GM19035 (cell line): ENCODE data around the gene NAPB.
A peak's percentile ranks its signal among the peaks of the same experiment; 100 is the strongest.

Source experiments
- ATAC-seq: cut with Tn5 transposase; IDR thresholded peaks from one replicate; pipeline ENCODE4 v1.9.1; 2021; ENCODE audit not compliant: unreplicated experiment

NAPB gene

DNA sequence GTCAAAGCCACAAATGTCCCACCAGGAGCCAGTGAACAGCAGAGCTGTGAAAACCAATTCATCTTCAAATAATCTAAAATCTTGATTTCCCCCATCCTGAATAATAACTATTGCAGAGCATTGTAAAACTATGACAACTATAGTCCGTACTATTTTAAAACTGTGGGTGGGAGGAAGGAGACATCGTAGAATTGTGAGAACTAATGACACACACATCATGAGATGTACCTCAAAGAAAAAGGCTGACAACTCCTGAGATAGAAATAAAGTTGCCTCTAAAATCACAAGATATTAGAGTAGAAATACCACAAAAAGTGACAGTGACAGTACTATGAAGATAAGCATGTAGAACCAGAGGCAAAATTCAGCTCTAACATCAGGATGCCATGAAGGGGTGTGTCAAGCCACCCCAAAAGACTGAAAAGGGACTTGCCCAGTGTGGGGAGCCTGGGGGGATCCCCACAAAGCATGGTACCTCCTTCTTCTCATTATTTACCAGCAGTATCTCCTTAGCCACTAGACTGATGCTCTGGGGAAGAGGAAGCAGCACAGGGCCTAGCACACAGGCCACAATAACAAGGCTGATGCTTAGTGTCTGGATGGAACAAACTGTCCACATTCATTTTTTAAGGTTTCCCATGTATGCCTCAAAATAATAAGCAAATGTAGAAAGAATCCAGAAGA is 13.4 kb downstream of the NAPB start:
- ATAC-seq, result peak; percentile 88

DNA sequence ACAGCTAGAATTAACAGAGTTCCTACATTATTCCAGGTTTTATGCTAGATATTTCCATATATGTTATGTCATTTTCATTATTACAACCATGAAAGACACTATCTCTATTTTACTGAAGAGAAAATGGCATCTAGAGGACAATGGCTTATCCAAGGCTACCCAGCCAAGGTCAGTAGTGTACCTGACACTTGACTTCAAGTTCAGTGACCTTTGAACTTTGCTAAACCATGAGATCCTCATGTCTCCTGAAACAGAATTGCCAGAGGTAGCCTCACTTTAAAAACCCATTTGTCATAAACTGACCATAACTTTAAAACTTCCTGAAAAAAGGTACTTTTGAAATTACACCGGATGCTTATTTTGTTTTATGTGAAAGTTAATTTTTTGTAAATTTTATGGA is 14.4 kb downstream of the NAPB start:
- no peak for ATAC-seq

DNA sequence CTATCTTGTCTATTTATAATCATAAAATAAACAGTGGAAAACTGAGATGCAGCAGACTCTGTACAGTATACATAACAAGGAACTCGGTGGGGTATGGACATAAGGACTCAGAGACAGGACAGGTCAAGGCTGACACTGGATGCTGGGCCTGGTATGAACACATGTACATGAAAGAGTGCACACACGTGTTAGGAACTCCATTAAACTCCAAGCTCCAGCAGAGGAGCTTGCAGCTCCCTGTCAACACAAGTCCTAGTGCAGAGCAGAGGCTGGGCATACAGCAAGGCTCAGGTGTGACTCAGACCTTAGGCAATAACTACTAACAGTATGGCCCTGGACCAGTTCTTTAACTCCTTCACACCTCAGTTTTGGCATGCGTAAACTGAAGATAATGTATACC is 17.1 kb downstream of the NAPB start:
- ATAC-seq, result no peak

DNA sequence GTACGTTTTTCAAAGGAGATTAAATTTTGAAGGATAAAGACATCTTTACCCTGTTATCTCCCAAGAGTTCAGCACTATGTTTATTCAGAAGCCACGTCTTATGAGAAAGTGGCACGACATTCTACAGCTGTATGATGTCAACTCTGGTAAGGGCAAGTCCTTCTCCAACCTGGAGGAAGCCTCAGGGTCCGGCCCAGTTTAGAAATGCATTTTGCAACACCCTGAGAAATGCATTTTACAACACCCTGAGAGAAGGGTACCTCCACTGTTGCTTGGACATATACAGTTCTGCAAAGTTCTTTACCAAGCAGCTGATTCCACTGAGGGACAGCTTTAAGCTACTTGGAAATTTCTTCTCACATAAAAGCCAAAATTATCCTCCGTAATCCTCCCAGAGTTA is 17.5 kb downstream of the NAPB start:
- ATAC-seq, result no peak

DNA sequence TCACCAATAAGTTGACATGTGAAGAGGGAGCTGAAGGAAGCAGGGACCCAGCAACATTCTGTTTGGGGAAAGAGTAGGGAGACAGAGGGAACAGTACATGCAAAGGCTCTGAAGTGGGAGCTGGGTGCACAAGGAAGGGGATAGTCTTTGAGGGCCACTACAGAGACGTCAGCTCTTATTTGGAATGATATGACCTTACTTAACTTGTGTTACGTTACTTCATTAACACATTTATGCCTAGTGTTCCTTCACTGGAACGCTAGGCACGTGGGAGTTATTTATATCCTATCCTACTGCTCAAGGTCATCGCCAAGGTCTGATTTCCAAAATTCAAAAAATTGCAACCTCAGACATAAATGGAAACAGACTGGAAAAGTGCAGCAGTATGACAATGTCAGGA is 20.2 kb downstream of the NAPB start:
- ATAC-seq, result no peak

DNA sequence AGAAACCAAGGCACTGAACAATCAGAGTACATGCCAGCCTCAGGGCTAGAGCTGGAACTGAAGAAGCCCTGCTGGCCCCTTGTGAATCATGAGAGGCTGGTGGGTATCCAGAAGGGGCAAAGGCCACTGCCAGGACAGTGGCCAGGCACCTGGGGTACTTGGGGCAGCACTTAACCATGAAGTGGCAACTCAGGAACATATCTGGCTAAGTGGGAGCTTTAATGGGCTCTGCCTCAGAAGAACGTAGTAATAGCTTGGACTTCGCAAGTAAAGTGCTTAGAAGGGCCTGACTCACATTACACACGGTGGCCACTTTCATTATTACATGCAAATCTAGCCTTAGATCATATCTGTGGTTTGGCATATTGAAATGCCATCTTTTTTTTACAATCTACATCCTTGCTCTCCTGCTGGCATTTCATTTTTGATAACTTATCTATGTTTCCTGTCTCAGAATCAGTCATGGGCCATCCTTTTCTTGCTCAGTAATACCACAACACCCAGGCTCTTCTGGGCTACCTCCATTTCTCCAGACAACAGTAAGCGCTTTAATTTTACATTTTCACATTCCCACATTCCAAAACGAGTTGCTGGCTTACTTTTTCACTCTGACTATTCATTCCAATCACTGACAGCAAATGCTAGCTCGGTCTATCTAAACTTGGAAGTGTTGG is 21.6 kb downstream of the NAPB start:
- ATAC-seq, result peak; percentile 68

DNA sequence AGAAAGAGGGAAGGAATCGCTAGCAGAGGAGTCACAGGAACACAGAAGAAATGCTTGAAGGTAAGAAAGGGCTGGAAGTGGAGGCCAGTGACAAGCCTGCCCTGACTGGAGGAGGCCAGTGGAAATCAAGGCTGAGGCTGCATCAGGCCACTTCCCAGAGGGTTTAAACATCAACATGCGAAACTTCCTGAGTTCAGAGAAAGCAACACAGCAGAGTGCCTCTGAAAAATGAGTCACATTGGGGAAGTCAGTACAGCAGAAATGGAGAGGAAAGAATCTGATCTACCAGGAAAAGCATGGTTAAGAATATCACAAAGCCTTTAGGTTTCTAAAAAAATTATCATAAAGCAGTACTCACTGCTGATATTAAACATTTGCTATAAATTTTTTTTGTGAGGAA is 23.3 kb downstream of the NAPB start:
- no peak for ATAC-seq

DNA sequence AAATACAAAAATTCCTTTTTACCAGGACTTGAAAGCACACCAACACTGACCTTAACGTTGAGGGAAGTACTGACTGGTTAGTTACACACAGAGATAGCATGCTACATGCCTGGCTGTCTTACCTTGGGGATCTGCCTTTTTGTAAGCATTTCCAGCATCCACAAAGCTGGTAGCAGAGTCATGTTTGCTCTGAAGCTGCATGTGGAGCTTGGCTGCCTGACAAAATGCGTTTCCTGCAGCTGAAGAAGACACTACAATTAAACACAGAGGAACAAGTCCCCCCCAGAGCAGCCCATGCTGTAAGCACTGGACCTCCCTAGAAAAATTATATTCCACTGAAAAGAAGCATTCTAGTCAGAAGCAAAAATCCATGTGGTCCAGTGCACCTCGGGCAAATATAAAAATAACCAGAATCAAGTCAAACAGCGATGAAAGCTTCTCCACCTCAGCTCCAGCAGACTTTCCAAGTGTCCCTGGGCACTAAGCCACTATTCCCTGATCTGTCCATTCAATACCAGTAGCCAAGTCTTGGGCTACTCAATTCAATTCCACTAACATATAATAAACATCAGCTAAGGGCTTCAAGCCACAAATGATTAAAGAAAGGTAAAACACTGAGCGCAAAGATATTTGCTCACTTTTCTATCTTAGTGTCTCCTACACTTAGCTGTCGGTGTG is 24.2 kb downstream of the NAPB start:
- no peak for ATAC-seq

DNA sequence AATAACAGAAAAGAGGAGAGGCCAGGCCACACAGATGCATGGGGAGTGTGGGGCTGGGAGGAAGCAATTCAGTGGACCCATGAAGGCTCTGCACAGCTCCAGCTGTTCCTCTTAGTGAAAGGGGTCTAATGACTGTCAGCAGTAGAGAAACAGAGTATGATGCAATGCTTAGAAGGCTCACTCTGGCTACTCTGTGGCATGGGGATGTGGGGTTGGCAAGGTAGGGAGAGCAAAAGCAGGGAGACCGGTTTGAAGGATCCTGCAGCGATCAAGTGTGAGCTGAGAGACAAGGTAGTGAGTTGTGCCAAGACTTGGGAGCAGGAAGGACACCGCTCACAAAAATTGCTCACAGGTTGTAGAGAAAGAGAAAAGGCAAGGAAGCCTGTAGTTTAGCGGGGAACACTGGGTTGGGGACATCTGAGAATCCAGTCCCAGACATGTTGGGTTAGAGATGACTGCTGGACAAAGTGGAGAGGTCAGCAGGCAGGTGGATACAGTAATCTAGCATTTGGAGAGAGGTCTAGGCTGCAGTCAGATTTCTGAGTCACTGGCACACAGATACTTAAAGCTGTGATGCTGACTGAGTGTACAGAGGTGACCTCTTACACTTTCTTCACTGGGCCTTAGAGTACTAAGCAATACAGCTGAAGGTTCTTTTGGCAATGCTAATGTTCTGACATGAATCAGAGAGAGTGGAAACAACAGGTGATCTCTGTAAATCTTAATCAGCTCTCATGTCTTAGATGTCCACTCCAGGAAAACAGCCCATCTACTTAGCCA is 27.1 kb downstream of the NAPB start:
- no peak for ATAC-seq

DNA sequence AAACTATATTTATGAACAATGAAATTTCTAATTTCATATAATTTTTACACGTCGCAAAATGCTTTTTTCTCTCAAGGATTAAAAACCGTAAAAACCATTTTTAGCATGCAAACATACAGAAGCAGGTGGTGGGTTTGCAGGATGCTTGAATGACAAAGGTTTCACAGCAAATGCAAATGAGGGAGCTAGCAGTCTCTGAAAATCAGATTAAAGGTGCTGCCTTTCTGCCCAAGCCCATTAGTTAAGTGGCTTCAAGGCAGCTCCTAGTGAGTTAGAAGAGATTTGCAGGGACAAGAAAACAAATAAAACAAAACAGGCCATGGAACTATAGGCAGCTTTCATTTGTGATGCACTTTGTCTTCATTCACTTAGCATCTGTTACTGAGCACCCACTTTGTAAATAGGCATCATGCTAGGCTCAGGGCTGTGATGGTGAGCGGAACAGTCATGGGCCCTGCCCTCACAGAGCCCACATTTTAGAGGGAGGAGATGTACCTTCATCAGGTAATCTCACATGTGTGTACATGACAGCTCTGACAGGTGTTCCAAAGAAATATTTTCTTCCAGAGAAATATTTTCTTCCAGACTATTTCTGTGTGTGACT is 29.5 kb downstream of the NAPB start:
- no peak for ATAC-seq

DNA sequence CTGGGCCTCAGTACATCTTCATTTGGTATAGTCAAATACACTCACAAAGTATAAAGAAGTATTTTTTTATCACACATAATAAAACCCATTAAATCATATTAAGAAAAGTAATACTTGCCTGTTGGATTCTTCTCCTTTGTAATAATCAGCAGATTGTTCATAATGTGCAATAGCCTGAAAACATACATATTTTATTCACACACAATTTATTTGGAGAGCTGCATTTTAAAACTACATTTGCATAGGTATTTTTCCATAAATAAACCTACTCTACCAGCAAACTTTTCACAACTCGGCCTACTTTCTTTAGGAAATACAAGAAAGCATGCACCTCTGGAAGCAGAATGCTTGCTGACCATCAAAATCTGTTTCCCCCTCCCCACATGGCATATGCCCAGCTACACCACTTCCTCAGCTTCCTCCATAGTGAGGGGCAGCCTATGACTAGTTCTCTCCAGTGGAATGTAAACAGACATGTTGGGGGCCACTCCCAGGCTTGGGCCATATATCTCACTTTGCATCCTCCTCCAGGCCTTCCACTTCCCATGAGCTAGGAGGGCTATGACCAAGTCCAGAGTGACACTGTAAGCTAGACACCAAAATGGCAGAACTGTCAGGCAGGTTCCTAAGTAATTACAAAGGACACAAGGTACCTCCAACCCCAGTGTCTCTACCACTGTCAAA is 31.1 kb downstream of the NAPB start:
- no peak for ATAC-seq

DNA sequence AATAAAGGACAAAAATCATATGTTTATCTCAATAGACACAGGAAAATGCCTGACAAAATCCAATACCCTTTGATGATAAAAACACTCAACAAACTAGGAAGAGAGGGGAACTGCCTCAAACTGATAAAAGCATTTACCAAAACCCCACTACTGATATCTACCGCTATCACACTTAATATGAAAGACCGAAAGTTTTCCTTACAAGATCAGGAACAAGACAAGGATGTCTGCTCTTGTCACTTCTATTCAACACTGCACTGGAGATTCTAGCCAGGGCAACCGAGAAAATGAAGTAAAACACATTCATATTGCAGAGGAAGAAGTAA is 34.2 kb downstream of the NAPB start:
- ATAC-seq, result no peak

DNA sequence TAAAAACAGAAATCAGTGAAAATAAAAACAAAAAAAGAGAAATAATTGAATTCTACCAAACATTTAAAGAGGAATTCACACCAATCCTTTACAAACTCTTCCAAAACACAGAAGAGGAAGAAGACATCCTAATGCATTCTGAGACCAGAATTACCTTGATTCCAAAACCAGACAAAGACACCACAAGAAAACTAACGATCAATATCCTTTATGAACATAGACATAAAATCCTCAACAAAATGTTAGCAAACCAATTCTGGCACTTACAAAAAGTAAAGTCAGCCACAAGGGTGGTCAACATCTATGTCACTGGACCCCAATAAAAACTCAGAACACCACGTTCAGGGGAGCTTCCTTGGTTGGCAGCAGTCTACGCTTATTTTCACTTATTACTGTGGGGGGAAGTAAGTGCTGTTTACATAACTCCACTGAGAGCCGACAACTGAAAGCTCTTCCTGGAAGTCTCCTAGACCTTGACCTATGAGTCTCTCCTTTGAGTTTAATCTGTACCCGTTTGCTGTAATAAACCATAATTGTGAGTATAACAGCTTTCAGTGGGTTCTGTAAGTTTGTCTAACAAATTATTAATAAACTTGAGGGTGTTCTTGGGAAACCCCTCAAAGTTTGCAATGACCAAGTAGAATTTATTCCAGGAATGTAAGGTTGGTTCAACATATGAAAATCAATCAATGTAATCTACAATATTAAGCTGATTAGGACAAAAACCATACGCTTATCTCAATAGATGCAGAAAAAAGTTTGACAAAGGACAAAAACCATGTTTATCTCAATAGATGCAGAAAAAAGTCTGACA is 34.8 kb downstream of the NAPB start:
- ATAC-seq, result no peak

DNA sequence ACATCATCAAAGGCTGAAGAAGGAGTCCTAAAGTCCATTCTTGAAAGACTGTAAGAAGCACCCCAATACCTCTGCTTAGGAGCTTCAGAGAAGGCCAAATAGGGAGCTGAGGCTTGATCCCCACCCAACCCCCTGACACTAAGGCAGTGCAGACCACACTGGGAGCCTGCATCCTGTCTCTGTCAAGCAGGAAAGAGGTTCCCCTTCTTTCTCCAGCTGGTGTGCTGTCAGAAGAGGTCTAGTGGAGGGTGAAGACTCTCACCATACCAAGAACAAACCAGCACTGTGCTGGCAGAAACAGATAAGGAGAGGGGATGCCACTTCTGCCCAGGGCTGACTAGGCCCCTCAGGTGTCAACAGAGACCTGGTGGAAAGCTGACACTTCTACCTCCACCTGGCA is 39.4 kb downstream of the NAPB start:
- ATAC-seq, result no peak

DNA sequence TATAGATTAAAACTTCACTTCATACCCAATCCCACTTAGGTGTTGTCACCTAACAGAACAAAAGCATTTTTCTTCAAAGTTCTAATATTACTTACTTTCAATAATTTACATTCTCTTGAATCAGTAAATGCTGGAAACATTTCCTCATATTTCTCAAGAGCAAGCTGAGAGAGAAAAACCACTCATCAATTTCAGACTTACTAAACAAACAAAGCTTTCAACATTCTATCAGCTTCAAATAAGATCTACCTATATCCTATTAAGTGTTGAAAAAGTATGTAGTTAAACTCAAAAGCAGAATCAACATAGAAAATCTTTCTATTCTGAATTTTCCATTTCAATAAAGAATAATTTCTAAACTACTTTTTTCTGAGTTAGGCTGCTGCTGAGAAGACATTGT is 41.5 kb downstream of the NAPB start:
- no peak for ATAC-seq

DNA sequence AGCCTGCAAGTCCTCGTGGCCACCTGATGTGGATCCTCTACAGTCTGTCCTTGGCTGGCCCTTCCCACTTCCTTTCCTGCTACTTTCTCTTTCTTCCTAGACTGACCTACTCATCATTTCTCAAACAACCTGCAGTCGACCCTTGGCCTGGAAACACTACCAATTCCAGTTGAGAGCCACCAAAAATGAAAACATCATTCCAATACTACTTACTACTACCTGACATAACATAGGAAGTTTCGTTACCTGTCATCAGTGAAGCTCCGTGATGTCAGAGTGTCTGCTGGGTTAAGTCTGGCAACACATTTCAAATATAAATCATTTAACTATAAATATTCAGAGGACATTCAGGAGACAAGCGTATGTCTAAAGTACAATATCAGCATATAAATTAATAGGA is 45.5 kb downstream of the NAPB start:
- no peak for ATAC-seq

DNA sequence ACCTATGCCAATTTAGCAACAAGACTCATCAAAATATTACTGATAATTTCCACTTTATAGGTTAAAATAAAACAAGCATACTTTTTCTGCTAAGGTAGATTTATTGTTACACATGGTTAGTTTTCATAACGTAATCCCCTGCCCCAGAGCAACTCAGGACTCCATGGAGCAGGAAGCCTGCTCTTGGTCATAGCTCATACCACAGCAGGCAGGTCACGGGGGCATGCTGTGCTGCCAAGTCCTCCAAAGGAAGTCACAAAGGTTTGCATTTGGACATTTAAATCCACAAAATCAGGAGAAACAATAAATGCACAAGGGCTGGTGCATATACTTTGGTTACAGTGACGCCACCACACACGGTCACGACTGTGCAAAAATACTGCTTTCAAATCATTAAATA is 46.8 kb downstream of the NAPB start:
- ATAC-seq, result no peak

DNA sequence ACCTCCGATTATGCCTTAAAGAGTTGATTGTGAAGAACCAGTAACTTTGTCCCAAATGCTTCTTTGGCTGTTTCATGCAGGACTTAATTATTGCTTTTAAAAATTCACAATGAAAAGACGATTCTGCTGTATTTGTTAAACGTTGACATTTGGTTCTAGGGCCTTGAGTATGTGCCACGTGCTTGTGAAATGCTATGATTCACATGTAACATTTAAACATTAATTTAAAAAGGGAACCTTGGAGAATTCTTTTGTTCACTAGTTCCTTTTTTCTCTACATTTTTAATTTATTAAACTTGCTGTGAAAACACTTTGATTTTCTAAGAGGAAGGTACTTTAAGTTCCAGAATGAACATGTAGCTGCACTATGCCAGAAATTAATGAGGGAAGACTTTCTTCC is 49.8 kb downstream of the NAPB start:
- no peak for ATAC-seq

DNA sequence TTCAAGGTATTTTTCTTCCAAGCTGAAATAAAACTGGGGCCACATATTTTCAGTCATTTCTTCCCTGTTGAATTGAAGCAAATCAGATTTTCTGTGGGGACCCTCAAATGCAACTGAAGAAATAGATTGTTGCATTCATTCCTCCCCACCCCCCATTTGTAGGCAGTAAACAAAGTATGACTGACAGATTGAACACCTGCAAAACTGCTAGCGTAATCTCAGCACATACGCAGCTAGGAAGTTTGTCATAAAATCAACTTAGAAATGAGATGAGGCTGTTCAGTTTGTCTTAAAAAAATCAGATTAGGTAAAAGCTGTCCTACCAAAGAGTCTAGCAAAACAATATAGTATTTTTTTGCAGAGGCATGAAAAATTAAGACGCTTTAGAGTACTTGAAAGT is 50.4 kb downstream of the NAPB start:
- no peak for ATAC-seq

DNA sequence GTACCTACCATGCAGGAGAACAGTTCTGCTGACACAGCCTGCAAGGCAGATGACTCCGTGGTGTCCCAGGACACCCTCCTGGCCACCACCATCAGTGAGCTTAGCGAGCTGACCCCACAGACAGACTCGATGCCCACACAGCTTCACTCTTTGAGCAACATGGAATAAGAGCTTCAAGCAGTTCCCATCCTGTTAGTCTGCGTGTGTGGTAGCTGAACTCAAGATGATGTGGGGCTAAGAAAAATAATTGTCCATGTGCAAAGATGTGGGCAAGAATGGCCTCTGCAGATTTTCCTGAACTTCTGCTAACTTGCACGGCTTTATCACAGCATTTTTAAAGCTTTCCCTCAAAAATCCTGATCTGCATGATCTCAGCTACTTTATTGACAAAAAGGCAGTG is 51.0 kb downstream of the NAPB start:
- no peak for ATAC-seq
